Bronchial epithelial cell (primary cell): ENCODE results near the gene MAN1B1. TPM values are rescaled to one million over a fixed set of nuclear protein-coding genes. Genes with fewer than 3 reads are reported as not detected.
"Not testable (repeated sequence)": the region's sequence is repeated elsewhere in the genome, so short reads cannot be mapped to it uniquely, and the experiment has no call there.

Source experiments
- DNase-seq: peaks from one replicate; pipeline ENCODE4 v3.0.0-alpha.2; 2010; ENCODE audit warnings: low read depth
- FAIRE-seq: peaks from 2 replicates; lab custom pipeline; 2011; peaks lifted over from hg19 to GRCh38; lab: Jason Lieb, UNC
- H3K27me3 ChIP-seq: 2 replicates; pipeline ENCODE4 v1.5.1; 2011; ENCODE audit warnings: low read length; ENCODE audit not compliant: control insufficient read depth, insufficient read depth
- H3K36me3 ChIP-seq: 2 replicates; pipeline ENCODE4 v1.5.1; 2011; ENCODE audit warnings: low read length; ENCODE audit not compliant: control insufficient read depth, insufficient read depth
- H3K4me3 ChIP-seq: 2 replicates; pipeline ENCODE4 v1.5.1; 2011; ENCODE audit warnings: mild to moderate bottlenecking, low read depth, low read length, control low read depth
- CTCF ChIP-seq: IDR thresholded peaks from 2 replicates; pipeline ENCODE4 v1.5.1; 2011; ENCODE audit warnings: mild to moderate bottlenecking, moderate library complexity, low read length, control low read depth, inconsistent platforms; ENCODE audit not compliant: insufficient read depth, severe bottlenecking
- total RNA-seq: library from RNA; depleted of rRNA; stranded (reverse); fragments of >200 nt; gene quantifications from 2 replicates; pipeline ENCODE4 v1.2.1, GENCODE V29; 2014

MAN1B1 gene
- total RNA-seq, 1 donor from 2014 or later: 65.3 TPM

GRCh38 chr9:137123468-137123837 is 36.7 kb downstream of the MAN1B1 start:
- DNase-seq (no peak), FAIRE-seq (no peak)
- H3K36me3 ChIP-seq: no peaks in the 10 kb centered on the region
- H3K27me3 ChIP-seq: no peaks in the 10 kb centered on the region
- no peak overlapping the region for H3K4me3 ChIP-seq
- no peak for TF ChIP-seq CTCF

GRCh38 chr9:137123952-137124462 is 37.2 kb downstream of the MAN1B1 start:
- FAIRE-seq, H3K27me3 ChIP-seq, H3K4me3 ChIP-seq, DNase-seq, H3K36me3 ChIP-seq: not testable (repeated sequence)

- Histone ChIP-seq H3K36me3 (no peaks in the 10 kb centered on the region), H3K4me3 (no peak overlapping the region), H3K27me3 (no peaks in the 10 kb centered on the region)
- FAIRE-seq (no peak), DNase-seq (no peak)
- TF ChIP-seq CTCF: no peak
Measured at GRCh38 chr9:137126786-137127185, 40.0 kb downstream of the MAN1B1 start.

- no peaks in the 10 kb centered on the region for H3K36me3 ChIP-seq
- TF ChIP-seq CTCF: no peak
- no peaks in the 10 kb centered on the region for H3K27me3 ChIP-seq
- DNase-seq (peak; percentile 30), FAIRE-seq (no peak)
- peak overlapping the region; percentile 8 for H3K4me3 ChIP-seq
Measured at GRCh38 chr9:137127301-137128157, 40.7 kb downstream of the MAN1B1 start.

GRCh38 chr9:137128158-137128861 is 41.5 kb downstream of the MAN1B1 start:
- DNase-seq (no peak), FAIRE-seq (no peak)
- TF ChIP-seq CTCF: no peak
- Histone ChIP-seq H3K27me3 (no peaks in the 10 kb centered on the region), H3K36me3 (no peaks in the 10 kb centered on the region), H3K4me3 (peak overlapping the region; percentile 83)

- FAIRE-seq (no peak), DNase-seq (no peak)
Measured at GRCh38 chr9:137128862-137129455, 42.2 kb downstream of the MAN1B1 start.

More at GRCh38 chr9:137128862-137129455, 42.2 kb downstream of the MAN1B1 start:
- no peak for TF ChIP-seq CTCF
- no peaks in the 10 kb centered on the region for H3K36me3 ChIP-seq
- peak overlapping the region; percentile 83 for H3K4me3 ChIP-seq
- H3K27me3 ChIP-seq: no peaks in the 10 kb centered on the region
